Neural cell (in vitro differentiated cells): ENCODE results near the gene GRIN3A. TPM values are rescaled to one million over a fixed set of nuclear protein-coding genes. Genes with fewer than 3 reads are reported as not detected.

Source experiments
- H2AFZ ChIP-seq: fragments of 200-600, 300-800 bp; sonication (generic), shearing (Covaris generic); 2 replicates; pipeline ENCODE4 v1.6.0; 2014; ENCODE audit warnings: low read depth, mild to moderate bottlenecking, antibody characterized with exemption, low read length, moderate library complexity
- H3F3A ChIP-seq: fragments of 200-600 bp; shearing (Covaris generic); 2 replicates; pipeline ENCODE4 v1.6.1; 2016; ENCODE audit warnings: mild to moderate bottlenecking, moderate library complexity, mixed read lengths, antibody characterized with exemption, low read length; ENCODE audit not compliant: insufficient read depth, poor library complexity, severe bottlenecking
- H3K27ac ChIP-seq: fragments of 200-600, 300-800 bp; sonication (generic), shearing (Covaris generic); 2 replicates; pipeline ENCODE4 v1.5.1; 2014; ENCODE audit warnings: mild to moderate bottlenecking, low read length, moderate library complexity
- H3K27me3 ChIP-seq: fragments of 300-800, 200-600 bp; sonication (generic), shearing (Covaris generic); 2 replicates; pipeline ENCODE4 v1.6.0; 2014; ENCODE audit warnings: mild to moderate bottlenecking, low read depth, low read length, moderate library complexity; ENCODE audit not compliant: insufficient read depth
- H3K36me3 ChIP-seq: fragments of 300-800, 200-600 bp; sonication (generic), shearing (Covaris generic); 2 replicates; pipeline ENCODE4 v1.5.1; 2014; ENCODE audit warnings: mild to moderate bottlenecking, antibody characterized with exemption, low read length, moderate library complexity; ENCODE audit not compliant: insufficient read depth
- H3K4me2 ChIP-seq: fragments of 300-800, 200-600 bp; sonication (generic), shearing (Covaris generic); 2 replicates; pipeline ENCODE4 v1.6.0; 2014; ENCODE audit warnings: mild to moderate bottlenecking, low read length
- H3K4me3 ChIP-seq: fragments of 300-800, 200-600 bp; sonication (generic), shearing (Covaris generic); 2 replicates; pipeline ENCODE4 v1.5.1; 2014; ENCODE audit warnings: mild to moderate bottlenecking, low read length, moderate library complexity
- H3K79me2 ChIP-seq: fragments of 200-600 bp; shearing (Covaris generic); replicated peaks from 2 replicates; pipeline ENCODE4 v1.6.0; 2014; ENCODE audit warnings: mild to moderate bottlenecking, low read length, moderate library complexity; ENCODE audit not compliant: insufficient read depth
- H3K9ac ChIP-seq: fragments of 300-800, 200-600 bp; sonication (generic), shearing (Covaris generic); 2 replicates; pipeline ENCODE4 v1.6.1; 2016; ENCODE audit warnings: mild to moderate bottlenecking, low read length, mixed read lengths
- H3K9me2 ChIP-seq: fragments of 200-600 bp; shearing (Covaris generic); 2 replicates; pipeline ENCODE4 v1.6.1; 2016; ENCODE audit warnings: mild to moderate bottlenecking, low read length, mixed read lengths; ENCODE audit not compliant: insufficient read depth
- H3K9me3 ChIP-seq: fragments of 200-600, 300-800 bp; sonication (generic), shearing (Covaris generic); 2 replicates; pipeline ENCODE4 v1.6.1; 2016; ENCODE audit warnings: mild to moderate bottlenecking, mixed run types, low read length, moderate library complexity, mixed read lengths
- H4K20me1 ChIP-seq: fragments of 200-600 bp; shearing (Covaris generic); 2 replicates; pipeline ENCODE4 v1.6.1; 2016; ENCODE audit warnings: mild to moderate bottlenecking, mixed run types; ENCODE audit not compliant: insufficient read depth
- CTCF ChIP-seq: fragments of 450-650 bp; IDR thresholded peaks from 2 replicates; pipeline ENCODE4 v1.5.1; 2014; ENCODE audit warnings: antibody characterized with exemption, mild to moderate bottlenecking, moderate library complexity; ENCODE audit not compliant: poor library complexity, severe bottlenecking
- EP300 ChIP-seq: fragments of 450-650 bp; conservative IDR thresholded peaks from 2 replicates; pipeline ENCODE4 v1.6.1; 2014; ENCODE audit warnings: antibody characterized with exemption, mild to moderate bottlenecking, moderate library complexity; ENCODE audit not compliant: poor library complexity, severe bottlenecking
- EZH2 ChIP-seq: fragments of 200-600, 300-800 bp; shearing (Covaris generic), sonication (generic); IDR thresholded peaks from 2 replicates; pipeline ENCODE4 v1.6.1; 2014; ENCODE audit warnings: antibody characterized with exemption, low read length, borderline replicate concordance, mild to moderate bottlenecking; ENCODE audit not compliant: insufficient read depth, poor library complexity, severe bottlenecking
- MXI1 ChIP-seq: fragments of 450-650 bp; conservative IDR thresholded peaks from 2 replicates; pipeline ENCODE4 v1.6.1; 2014; ENCODE audit warnings: antibody characterized with exemption, mild to moderate bottlenecking; ENCODE audit not compliant: poor library complexity, severe bottlenecking
- POLR2AphosphoS5 ChIP-seq: IDR thresholded peaks from 2 replicates; pipeline ENCODE4 v1.6.1; 2012
- RAD21 ChIP-seq: fragments of 450-650 bp; conservative IDR thresholded peaks from 2 replicates; pipeline ENCODE4 v1.6.1; 2014; ENCODE audit warnings: antibody characterized with exemption, mild to moderate bottlenecking, moderate library complexity
- REST ChIP-seq: IDR thresholded peaks from 2 replicates; pipeline ENCODE4 v1.6.1; 2012; ENCODE audit warnings: borderline replicate concordance
- SMC3 ChIP-seq: fragments of 450-650 bp; conservative IDR thresholded peaks from 2 replicates; pipeline ENCODE4 v1.6.1; 2014; ENCODE audit warnings: antibody characterized with exemption, mild to moderate bottlenecking, moderate library complexity; ENCODE audit not compliant: poor library complexity
- TAF1 ChIP-seq: IDR thresholded peaks from 2 replicates; pipeline ENCODE4 v1.6.1; 2012; ENCODE audit warnings: low read depth
- polyA plus RNA-seq: library from polyadenylated mRNA; depleted of rRNA; stranded (reverse); fragments of >200 nt; gene quantifications from 2 replicates; pipeline ENCODE4 v1.2.3, GENCODE V29; 2014

Gene GRIN3A
- polyA plus RNA-seq, 1 donor from 2014 or later = 0.59 TPM

GRCh38 chr9:101578378-101578777 is 160.1 kb downstream of the GRIN3A start:
- no peak for TF ChIP-seq EP300
- TF ChIP-seq POLR2AphosphoS5 = no peak
- no peak for TF ChIP-seq REST
- TF ChIP-seq SMC3 = no peak
- TF ChIP-seq MXI1 = no peak
- no peak for TF ChIP-seq TAF1
- TF ChIP-seq CTCF = no peak
- no peaks in the 10 kb centered on the region for H3K9me2 ChIP-seq

GRCh38 chr9:101574731-101575333 is 163.6 kb downstream of the GRIN3A start:
- Histone ChIP-seq H3K9me2 (no peaks in the 10 kb centered on the region), H3K9me3 (no peaks in the 10 kb centered on the region), H3K27ac (no peak overlapping the region), H3K9ac (no peak overlapping the region), H3K4me3 (no peak overlapping the region), H3K27me3 (no peaks in the 10 kb centered on the region), H3K36me3 (no peaks in the 10 kb centered on the region), H3K79me2 (no peaks in the 10 kb centered on the region), H2AFZ (no peak overlapping the region), H4K20me1 (no peaks in the 10 kb centered on the region), H3F3A (no peaks in the 10 kb centered on the region), H3K4me2 (no peak overlapping the region)
- TF ChIP-seq EZH2 = no peak
- no peak for TF ChIP-seq CTCF
- TF ChIP-seq EP300 = no peak
- TF ChIP-seq POLR2AphosphoS5 = no peak
- TF ChIP-seq SMC3 = no peak
- TF ChIP-seq TAF1 = no peak
- no peak for TF ChIP-seq MXI1
- no peak for TF ChIP-seq RAD21
- no peak for TF ChIP-seq REST

More at GRCh38 chr9:101578378-101578777, 160.1 kb downstream of the GRIN3A start:
- no peaks in the 10 kb centered on the region for H3K36me3 ChIP-seq
- H4K20me1 ChIP-seq = no peaks in the 10 kb centered on the region
- no peaks in the 10 kb centered on the region for H3K9me3 ChIP-seq
- no peaks in the 10 kb centered on the region for H3K79me2 ChIP-seq
- no peak overlapping the region for H3K9ac ChIP-seq
- H3F3A ChIP-seq = no peaks in the 10 kb centered on the region
- no peak overlapping the region for H2AFZ ChIP-seq
- no peaks in the 10 kb centered on the region for H3K27me3 ChIP-seq
- H3K27ac ChIP-seq = no peak overlapping the region
- H3K4me3 ChIP-seq = no peak overlapping the region
- no peak overlapping the region for H3K4me2 ChIP-seq
